ENCODE data around the gene UBXN7.
"Not testable (repeated sequence)": the region's sequence is repeated elsewhere in the genome, so short reads cannot be mapped to it uniquely, and the experiment has no call there.

The UBXN7 gene

DNA sequence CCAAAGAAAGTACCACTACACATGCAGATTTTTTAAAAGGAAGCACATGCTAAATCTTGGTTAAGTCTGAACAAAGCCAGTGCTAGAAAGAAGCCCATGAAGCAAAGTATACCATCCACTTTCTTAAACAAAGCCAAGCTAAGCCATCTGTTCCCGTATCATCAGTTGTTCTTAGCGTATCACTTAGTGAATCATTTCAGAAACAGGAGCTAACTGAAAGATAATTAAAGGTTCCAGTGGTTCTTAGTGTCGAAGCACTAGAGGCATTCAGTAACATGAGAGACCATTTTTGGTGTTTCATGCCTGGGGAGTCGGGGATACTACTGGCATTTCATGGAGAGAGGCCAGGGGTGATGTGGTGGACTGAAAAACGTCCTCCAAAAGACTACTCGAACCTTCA is 12.8 kb downstream of the UBXN7 start:
- DNase-seq (ENCODE audit: low spot score): no peak

DNA sequence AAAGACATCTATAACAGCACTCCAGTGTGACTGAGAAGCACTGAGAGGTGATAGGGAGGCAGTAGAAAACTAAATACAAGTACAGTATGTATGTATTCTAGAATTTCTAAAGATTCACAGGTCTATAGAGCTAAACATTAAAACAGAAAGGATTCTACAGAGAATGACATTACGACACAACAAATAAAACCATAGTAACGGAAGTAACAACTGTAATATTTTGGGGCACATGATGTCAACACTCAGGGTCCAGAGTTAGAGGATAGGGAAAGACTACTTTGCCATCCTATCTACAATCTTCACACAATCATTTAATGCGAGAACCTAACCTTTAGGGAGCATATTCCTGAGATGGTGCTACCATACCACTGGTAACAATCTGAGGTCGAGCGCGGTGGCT is 13.6 kb downstream of the UBXN7 start:
- no peak for DNase-seq (ENCODE audit: low spot score)

DNA sequence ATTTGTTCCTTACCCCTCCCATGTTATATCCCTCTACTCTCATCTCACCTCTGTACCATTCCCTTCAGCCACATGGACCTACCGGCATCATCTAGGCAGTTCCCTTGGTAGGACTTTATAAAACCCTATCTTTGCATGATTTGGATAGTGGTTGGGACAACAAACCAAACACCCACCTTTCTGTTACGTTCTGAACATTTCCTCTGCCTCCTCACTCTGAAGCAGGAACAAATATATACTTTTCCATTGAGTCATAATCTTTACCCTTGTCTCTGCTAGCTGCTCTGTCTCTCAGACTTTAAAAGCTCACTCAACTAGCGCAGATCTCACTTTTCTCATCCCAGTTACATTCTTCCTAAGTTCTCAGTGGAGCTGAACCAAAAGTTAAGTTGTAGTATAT is 17.8 kb downstream of the UBXN7 start:
- DNase-seq (ENCODE audit: low spot score): no peak

DNA sequence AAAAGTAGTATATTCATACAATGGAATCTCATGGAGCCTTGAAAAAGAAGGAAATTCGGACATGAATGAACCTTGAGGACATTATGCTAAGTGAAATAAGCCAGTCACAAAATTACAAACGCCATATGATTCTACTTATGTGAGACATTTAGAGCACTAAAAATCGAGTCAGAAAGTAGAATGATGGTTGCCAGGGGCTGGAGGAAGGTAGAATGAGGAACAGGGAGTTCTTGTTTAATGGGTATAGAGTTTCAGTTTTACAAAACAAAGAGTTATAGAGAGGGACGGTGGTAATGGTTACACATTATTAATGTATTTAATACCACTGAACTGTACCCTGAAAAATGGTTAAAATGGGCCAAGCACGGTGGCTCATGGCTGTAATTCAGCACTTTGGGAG is 19.5 kb downstream of the UBXN7 start:
- no peak for DNase-seq (ENCODE audit: low spot score)

DNA sequence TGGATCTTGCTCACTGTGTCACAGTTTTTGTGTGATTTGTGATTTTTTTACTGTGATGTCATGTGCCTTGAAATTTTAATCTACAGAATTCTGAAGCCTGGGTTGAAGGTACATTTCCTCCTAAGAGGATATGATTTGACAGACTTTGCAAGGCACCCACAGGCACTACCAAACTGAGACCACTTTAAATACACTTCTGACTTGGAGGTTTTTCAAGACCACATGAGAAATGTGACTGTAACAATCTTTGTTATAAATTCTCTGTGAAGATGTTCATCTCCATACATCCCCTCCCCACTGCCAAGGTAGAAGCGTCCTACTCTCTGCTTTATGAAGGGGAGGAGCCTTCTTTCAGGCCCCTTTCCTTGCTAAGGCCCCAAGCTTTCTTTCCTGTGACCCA is 22.8 kb downstream of the UBXN7 start:
- no peak for DNase-seq (ENCODE audit: low spot score)

DNA sequence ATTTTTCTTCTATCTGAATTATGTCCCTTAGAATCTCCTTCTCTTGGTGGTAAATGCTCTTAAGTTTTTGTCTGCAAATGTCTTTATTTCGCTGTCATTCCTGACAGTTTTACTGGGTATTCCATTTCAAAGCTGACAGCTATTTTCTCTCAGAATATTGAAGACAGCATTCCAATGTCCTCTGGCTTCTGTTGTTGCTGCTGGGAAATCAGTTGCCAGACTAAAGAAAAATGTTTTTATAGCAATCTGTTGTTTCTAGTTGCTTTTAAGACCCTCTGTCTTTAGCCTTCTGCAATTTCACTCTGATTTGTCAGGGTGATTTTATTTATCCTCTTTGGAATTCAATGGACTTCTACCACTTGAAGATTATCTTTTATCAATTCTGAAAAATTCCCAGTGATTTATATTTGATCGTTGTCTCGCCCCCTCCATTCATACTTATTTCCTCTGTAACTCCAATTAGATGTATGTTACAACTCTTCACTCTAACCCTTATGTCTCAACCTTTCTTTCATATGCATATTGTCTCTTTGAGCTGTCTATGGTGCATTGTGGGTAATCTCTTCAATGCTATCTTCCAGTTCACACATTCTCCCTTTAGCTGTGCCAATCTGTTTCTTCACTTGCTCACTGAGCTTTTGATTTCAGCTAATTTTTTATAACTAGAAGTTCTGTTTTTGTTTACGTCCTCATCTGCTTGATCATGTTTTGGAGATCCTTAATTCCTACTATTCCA is 23.5 kb downstream of the UBXN7 start:
- DNase-seq (ENCODE audit: low spot score): no peak

DNA sequence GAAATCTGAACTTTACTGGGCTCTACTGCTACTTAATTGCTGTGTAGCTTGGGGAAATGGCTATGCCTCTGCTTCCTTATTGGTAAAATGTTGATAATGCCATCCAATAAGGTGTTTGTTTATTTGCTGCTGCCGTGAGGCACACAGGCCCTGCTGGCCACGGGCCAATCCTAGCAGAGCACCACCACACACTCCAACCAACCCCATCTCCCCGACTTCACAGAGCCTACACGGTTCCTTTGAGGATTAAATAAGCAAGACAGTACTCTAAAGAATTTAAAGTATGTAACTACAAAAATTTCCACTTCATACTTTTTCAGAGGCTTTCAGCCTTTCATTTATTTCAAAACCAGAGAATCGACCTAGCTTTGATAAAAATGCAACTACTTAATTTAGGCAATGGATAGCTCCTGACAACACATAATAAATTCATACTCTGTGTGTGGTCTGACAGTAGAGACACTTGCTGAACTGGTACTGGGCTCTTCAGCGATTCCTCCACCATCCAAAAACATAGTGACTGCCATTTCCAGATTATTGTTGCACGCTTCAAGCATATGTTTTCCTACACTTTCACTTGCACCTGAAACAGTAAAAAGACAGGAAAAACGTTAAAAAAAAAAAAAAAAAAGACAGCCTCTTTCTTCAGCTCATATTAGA is 25.3 kb downstream of the UBXN7 start:
- DNase-seq (ENCODE audit: low spot score): peak; percentile 78

DNA sequence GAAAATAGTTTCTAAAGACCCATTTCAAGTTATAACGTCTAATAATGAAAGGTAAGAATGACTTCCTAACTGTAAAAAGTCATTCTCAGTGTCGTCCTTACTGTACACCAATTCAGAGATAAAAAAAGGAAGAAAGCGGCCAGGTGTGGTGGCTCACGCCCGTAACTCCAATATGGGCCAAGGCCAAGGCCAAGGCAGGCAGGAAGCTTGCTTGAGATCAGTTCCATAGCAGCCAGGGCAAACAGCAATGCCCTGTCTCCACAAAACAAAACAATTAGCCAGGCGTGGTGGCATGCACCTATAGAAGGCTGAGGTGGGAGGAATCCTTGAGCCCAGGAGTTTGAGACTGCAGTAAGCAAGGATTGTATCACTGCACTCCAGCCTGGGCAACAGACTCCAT is 31.9 kb downstream of the UBXN7 start:
- no peak for DNase-seq (ENCODE audit: low spot score)

DNA sequence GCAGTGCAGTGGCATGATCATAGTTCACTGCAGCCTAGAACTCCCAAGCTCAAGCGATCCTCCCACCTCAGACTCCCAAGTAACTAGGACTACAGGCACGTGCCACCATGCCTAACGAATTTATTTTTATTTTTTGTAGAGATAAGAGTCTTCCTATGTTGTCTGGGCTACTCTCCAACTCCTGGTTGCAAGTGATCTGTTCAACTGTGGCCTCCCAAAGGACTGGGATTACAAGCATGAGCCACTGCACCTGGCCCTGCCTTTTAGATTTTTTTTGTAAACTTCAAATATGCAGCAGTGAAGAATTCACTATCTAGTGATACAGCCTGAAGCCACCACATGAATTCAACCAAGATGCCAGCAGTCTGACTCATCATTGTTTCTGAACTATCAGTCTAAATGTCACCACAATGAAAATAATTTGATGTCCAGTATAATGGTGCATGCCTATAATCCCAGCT is 32.7 kb downstream of the UBXN7 start:
- DNase-seq (ENCODE audit: low spot score): peak; percentile 35

DNA sequence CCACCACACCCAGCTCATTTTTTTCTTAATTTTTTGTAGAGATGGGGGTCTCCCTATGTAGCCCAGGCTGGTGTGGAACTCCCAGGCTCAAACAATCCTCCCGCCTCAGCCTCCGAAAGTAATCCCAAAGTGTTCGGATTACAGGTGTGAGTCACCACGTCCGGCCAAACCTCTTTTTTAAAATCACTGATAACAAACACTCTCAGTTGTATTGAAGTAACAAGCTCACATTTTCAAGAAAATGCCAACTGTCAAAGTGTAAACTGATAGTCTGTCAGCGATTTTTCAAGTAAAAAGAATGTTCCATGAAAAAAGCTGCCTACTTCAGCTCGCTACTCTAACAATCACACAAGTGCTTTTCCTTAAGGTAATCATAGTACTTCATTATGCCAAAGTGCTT is 33.4 kb downstream of the UBXN7 start:
- no peak for DNase-seq (ENCODE audit: low spot score)

DNA sequence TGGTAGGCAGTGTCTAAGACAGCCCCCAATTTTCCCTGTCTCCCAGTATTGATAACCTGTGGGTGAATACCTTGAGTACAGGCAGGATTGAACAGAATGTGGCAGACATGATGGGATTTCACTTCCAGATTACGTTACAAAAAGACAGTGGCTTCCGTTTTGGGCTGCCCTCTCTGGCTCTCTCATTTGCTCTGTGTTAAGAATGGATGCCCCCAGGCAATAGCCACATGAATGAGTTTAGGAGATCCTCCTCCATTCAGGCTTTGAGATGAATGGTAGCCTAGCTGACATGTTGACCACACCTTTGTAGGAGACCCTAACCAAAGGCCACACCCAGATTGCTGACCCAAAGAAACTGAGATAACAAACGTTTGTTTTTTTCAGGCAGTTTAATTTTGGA is 34.3 kb downstream of the UBXN7 start:
- no peak for DNase-seq (ENCODE audit: low spot score)

DNA sequence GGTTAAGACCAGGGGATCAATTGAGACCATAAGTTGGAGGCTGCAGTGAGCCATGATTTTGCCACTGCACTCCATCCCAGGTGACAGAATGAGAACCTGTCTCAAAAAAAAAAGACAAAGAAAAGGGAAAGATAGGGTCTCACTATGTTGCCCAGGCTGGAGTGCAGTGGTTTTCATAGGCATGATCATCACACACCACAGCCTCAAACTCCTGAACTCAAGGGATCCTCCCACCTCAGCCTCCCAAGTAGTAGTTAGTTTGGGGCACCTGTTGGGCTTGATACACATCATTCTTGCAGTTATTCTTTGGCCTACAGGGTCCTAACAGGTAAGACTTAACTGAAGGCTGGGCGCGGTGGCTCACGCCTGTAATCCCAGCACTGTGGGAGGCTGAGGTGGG is 42.1 kb downstream of the UBXN7 start:
- DNase-seq (ENCODE audit: low spot score): no peak

DNA sequence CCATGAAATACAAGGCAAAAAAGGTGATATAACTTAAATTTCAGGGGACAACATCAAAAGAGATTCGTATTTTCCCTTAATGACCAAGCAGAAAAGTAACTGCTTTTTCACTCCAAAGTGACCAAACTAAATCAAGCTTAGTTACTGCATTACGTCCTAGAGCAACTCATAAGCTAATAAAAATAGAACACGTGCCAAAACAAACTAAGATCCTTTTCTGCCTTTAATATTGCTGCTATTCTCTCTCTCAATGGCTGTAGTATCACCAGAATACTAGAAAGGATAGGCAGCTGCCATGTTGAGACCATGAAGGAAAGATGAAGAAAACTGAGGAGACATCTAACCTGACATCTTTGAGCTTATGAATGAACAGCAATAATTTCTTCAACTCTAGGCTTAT is 43.3 kb downstream of the UBXN7 start:
- DNase-seq (ENCODE audit: low spot score): no peak

DNA sequence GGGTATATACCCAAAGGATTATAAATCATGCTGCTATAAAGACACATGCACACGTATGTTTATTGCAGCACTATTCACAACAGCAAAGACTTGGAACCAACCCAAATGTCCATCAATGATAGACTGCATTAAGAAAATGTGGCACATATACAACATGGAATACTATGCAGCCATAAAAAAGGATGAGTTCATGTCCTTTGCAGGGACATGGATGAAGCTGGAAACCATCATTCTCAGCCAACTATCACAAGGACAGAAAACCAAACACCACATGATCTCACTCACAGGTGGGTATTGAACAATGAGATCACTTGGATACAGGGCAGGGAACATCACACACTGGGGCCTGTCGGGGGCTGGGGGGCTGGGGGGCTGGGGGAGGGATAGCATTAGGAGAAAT is 44.3 kb downstream of the UBXN7 start:
- DNase-seq (ENCODE audit: low spot score): not testable (repeated sequence)

DNA sequence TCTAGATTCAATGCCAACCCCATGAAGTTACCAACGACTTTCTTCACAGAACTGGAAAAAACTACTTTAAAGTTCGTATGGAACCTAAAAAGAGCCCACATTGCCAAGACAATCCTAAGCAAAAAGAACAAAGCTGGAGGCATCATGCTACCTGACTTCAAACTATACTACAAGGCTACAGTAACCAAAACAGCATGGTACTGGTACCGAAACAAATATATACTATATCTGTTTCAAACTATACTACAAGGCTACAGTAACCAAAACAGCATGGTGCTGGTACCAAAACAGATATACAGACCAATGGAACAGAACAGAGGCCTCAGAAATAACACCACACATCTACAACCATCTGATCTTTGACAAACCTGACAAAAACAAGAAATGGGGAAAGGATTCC is 45.4 kb downstream of the UBXN7 start:
- not testable (repeated sequence) for DNase-seq (ENCODE audit: low spot score)

DNA sequence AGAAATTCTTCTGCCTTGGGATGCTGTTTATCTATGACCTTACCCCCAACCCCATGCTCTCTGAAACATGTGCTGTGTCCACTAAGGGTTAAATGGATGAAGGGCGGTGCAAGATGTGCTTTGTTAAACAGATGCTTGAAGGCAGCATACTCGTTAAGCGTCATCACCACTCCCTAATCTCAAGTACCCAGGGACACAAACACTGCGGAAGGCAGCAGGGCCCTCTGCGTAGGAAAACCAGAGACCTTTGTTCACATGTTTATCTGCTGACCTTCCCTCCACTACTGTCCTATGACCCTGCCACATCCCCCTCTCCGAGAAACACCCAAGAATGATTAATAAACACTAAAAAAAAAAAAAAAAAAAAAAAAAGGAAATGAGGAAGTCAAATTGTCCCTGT is 46.2 kb downstream of the UBXN7 start:
- DNase-seq (ENCODE audit: low spot score): not testable (repeated sequence)

DNA sequence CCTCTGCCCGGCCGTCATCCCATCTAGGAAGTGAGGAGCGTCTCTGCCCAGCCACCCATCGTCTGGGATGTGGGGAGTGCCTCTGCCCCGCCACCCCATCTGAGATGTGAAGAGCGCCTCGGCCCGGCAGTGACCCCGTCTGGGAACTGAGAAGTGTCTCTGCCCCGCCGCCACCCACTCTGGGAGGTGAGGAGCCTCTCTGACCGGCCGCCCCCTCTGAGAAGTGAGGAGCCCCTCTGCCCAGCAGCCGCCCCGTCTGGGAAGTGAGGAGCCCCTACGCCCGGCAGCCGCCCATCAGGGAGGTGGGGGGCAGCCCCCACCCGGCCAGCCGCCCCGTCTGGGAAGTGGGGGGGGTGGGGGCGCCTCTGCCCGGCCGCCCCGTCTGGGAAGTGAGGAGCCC is 46.8 kb downstream of the UBXN7 start:
- not testable (repeated sequence) for DNase-seq (ENCODE audit: low spot score)

DNA sequence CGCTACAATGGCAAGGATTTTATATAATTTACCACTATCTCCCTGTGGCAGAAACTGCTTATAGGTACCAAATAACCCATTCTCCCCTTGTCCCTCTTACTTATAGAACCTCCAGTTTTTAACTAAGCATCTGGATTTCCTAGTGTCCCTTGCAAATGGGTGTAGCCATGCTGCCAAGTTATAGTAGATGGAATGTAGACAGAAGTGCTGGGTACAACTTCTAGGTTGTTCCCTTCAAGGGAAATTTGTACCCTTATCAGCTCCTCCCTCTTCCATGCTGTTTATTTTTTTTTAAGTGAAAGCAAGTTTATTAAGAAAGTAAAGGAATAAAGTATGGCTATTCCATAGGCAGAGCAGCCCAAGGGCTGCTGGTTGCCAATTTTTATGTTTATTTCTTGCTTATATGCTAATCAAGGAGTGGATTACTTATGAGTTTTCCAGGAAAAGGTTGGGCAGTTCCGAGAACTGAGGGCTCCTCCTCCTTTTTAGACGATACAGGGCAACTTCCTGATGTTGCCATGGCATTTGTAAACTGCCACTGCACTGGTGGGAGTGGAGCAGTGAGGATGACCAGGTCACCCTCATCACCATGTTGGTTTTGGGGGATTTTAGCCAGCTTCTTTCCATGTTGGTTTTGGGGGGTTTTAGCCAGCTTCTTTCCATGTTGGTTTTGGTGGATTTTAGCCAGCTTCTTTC is 53.9 kb downstream of the UBXN7 start:
- DNase-seq (ENCODE audit: low spot score): no peak

DNA sequence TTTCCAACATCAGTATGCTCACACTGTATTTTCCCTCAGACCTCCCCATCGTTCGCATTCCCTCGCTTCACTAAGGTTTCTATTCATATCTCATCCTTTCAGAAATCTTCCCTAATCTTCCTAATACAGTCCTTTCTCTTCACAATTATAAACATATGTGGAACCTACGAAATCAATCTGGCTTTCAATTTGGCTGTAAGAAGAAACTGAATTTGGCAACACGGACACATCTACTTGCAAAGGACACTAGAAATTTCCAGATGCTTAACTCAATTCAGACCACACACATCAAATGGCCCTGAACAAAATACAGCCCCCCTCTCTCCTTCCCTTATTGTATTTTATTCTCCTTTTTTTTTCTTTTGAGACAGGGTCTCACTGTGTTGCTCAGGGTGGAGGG is 54.9 kb downstream of the UBXN7 start:
- no peak for DNase-seq (ENCODE audit: low spot score)

DNA sequence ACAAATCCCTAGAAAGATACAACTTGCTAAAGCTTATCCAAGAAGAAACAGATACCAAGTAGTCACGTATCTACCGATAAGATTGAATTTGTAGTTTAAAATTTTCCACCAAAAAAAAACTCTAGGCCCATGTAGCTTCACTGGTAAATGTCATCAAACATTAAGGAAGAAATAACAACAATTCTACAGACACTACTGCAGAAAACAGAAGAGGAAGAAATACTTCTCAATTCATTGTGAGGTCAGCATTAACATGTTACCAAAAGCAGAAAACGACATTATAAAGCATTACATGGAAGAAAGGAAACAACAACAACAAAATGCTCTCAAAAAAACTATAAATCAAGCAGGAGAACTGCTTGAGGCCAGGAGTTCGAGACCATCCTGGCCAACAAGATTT is 66.5 kb downstream of the UBXN7 start:
- no peak for DNase-seq (ENCODE audit: low spot score)

DNA sequence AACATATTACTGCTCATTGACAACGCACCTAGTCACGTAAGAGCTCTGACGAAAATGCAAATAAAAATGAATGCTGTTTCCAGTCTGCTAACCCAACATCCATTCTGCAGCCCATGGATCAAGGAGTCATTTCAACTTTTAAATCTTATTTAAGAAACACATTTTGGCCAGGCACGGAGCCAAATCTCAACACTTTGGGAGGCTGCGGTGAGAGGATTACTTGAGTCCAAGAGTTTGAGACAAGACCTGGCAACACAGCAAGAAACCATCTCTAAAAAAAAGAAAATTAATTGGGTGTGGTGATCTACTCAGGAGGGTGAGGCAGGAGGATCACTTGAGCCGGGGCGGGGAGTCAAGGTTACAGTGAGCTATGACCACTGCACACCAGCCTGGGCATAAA is 71.6 kb downstream of the UBXN7 start:
- no peak for DNase-seq (ENCODE audit: low spot score)

DNA sequence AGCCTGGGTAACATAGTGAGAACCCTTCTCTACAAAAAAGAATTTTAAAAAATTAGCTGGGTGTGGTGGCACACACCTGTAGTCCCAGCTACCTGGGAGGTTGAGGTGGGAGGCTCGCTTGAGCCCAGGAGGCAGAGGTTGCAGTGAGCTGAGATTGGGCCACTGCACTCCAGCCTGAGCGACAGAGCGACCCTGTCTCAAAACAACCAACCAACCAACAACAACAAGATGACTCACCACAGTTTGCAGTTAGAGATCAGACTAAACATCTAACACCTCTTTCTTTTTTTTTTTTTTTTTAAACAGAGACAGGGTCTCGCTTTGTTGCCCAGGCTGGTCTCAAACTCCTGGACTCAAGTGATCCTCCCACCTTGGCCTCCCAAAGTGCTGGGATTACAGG is 73.7 kb downstream of the UBXN7 start:
- DNase-seq (ENCODE audit: low spot score): not testable (repeated sequence)

DNA sequence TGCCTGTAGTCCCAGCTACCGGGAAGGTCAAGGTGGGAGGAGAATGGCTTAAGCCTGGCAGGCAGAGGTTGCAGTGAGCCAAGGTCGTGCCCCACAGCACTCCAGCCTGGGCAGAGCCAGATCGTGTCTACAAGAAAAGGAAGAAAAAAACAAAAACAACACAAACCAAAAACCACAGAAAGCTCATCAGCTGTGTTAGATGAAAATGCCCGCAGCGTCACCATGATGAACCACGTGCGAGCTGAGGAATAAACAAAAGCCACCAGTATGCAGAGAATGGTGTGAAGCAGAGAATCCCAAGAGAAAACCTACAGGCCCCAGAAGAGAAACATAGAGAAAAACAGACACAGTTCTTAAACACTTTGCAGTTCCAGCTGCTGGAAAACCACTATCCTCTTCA is 74.3 kb downstream of the UBXN7 start:
- no peak for DNase-seq (ENCODE audit: low spot score)
